Panc1 (cell line): Measurements from ENCODE around the gene SCAF1. TPM values are rescaled to one million over a fixed set of nuclear protein-coding genes. Genes with fewer than 3 reads are reported as not detected.

Experiments
- ATAC-seq: fragments of 200-7000 bp; cut with Tn5 transposase; 2 replicates; pipeline ENCODE4 v1.9.1; 2020; ENCODE audit warnings: mild to moderate bottlenecking, moderate library complexity
- BruUV-seq: library from RNA; stranded (reverse); fragments of 400-500 nt; replicated peaks from 2 replicates; lab custom pipeline; 2021; lab: Mats Ljungman, UMichigan
- CTCF ChIA-PET: fragments of 300-600 bp; sonication (Branson Sonifier 250); formaldehyde crosslinking; loops from one replicate; lab custom pipeline; 2022; ENCODE audit warnings: antibody characterized with exemption; lab: Charles Lee
- POLR2A ChIA-PET: fragments of 300-600 bp; sonication (Branson Sonifier 250); formaldehyde crosslinking; loops from one replicate; lab custom pipeline; 2022; ENCODE audit warnings: antibody characterized with exemption; lab: Charles Lee
- DNase-seq: peaks from one replicate; pipeline ENCODE4 v3.0.0-alpha.2; 2010; ENCODE audit warnings: low read depth, low spot score
- H3K27ac ChIP-seq: 2 replicates; pipeline ENCODE4 v1.5.1; 2011; ENCODE audit warnings: mild to moderate bottlenecking, low read length, inconsistent platforms
- H3K27me3 ChIP-seq: fragments of 200-500 bp; sonication (Bioruptor generic); 2 replicates; pipeline ENCODE4 v1.6.0; 2014; ENCODE audit warnings: low read length, inconsistent platforms; ENCODE audit not compliant: control insufficient read depth, insufficient read depth
- H3K36me3 ChIP-seq: fragments of 200-500 bp; sonication (Bioruptor generic); 2 replicates; pipeline ENCODE4 v1.5.1; 2014; ENCODE audit warnings: inconsistent platforms, mild to moderate bottlenecking, low read length, moderate library complexity; ENCODE audit not compliant: control insufficient read depth, insufficient read depth
- H3K4me1 ChIP-seq: 2 replicates; pipeline ENCODE4 v1.5.1; 2011; ENCODE audit warnings: inconsistent platforms, mild to moderate bottlenecking, low read length, moderate library complexity; ENCODE audit not compliant: control insufficient read depth, insufficient read depth
- H3K4me3 ChIP-seq, 2 experiments: 2 replicates each; pipeline ENCODE4 v1.5.1; 2011 to 2012; ENCODE audit warnings: low read depth in 2 of 2, low read length in 2 of 2, mild to moderate bottlenecking in 2 of 2, inconsistent platforms in 1 of 2, moderate library complexity in 1 of 2
- H3K9me3 ChIP-seq: fragments of 200-500 bp; sonication (Bioruptor generic); 2 replicates; pipeline ENCODE4 v1.5.1; 2014; ENCODE audit warnings: low read depth, mild to moderate bottlenecking, inconsistent platforms, low read length, moderate library complexity; ENCODE audit not compliant: control insufficient read depth, insufficient read depth
- CTCF ChIP-seq: fragments of 450-650 bp; IDR thresholded peaks from 2 replicates; pipeline ENCODE4 v1.5.1; 2017; ENCODE audit warnings: mild to moderate bottlenecking
- POLR2AphosphoS5 ChIP-seq: IDR thresholded peaks from 2 replicates; pipeline ENCODE4 v1.6.1; 2012; ENCODE audit warnings: mild to moderate bottlenecking, low read depth, low read length, moderate library complexity
- REST ChIP-seq, 2 experiments: IDR thresholded peaks; 2 replicates each; pipeline ENCODE4 v1.6.1; 2011 to 2012; ENCODE audit warnings: low read depth in 2 of 2, control low read depth in 1 of 2, low read length in 1 of 2, mild to moderate bottlenecking in 1 of 2, moderate library complexity in 1 of 2; ENCODE audit not compliant: insufficient read depth in 1 of 2
- SIN3A ChIP-seq: IDR thresholded peaks from 2 replicates; pipeline ENCODE4 v1.6.1; 2012; ENCODE audit warnings: low read depth, mild to moderate bottlenecking, low read length, moderate library complexity, borderline replicate concordance; ENCODE audit not compliant: insufficient read depth
- TCF7L2 ChIP-seq: IDR thresholded peaks from 2 replicates; pipeline ENCODE4 v1.6.1; 2011; ENCODE audit warnings: mild to moderate bottlenecking, low read depth, low read length, inconsistent platforms
- in situ Hi-C: cut with HindIII; loops from 2 replicates; pipeline ENCODE4 v1.10.0; 2016; ENCODE audit warnings: low sequenced_read_pairs, low pct_unique_long_range_greater_than_20kb
- intact Hi-C: fragments of 100-400 bp; cut with micrococcal nuclease; formaldehyde crosslinking; loops from one replicate; pipeline ENCODE4 v1.10.0; 2022; ENCODE audit not compliant: unreplicated experiment
- total RNA-seq: library from RNA; stranded (reverse); gene quantifications from one replicate; pipeline ENCODE4 v1.2.1, GENCODE V29; 2021; ENCODE audit not compliant: unreplicated experiment

The SCAF1 gene
- total RNA-seq, 1 experiment from 2014 or later, result 77.4 TPM

- DNase-seq (no peak), ATAC-seq (no peak)
- H3K4me3 ChIP-seq, result no peak overlapping the region
- ChIA-PET POLR2A (no interaction called here), CTCF (no interaction called here)
- no peak overlapping the region for H3K27ac ChIP-seq
- in situ Hi-C loops (no loop called here), intact Hi-C loops (no loop called here)
- H3K27me3 ChIP-seq, result no peaks in the 10 kb centered on the region
- TF ChIP-seq SIN3A (no peak), POLR2AphosphoS5 (no peak), REST (IDR thresholded peaks at IDR 0.05; ENCODE audit: insufficient read depth in 1 of 2, low read depth in 2 of 2, low read length in 1 of 2) (no peak), TCF7L2 (no peak), CTCF (no peak)
- no peaks in the 10 kb centered on the region for H3K36me3 ChIP-seq
- BruUV-seq, result no TSS peak
- H3K4me1 ChIP-seq, result no peaks in the 10 kb centered on the region
- no peaks in the 10 kb centered on the region for H3K9me3 ChIP-seq
Measured at GRCh38 chr19:49653466-49653806, 11.4 kb downstream of the SCAF1 start.

- no TSS peak for BruUV-seq
- TF ChIP-seq CTCF, result no peak
- no peaks in the 10 kb centered on the region for H3K4me1 ChIP-seq
- ChIA-PET POLR2A (no interaction called here), CTCF (no interaction called here)
- H3K4me3 ChIP-seq, result no peak overlapping the region
- H3K9me3 ChIP-seq, result no peaks in the 10 kb centered on the region
- no peaks in the 10 kb centered on the region for H3K36me3 ChIP-seq
- in situ Hi-C loops, result no loop called here
- no peaks in the 10 kb centered on the region for H3K27me3 ChIP-seq
- no peak for ATAC-seq
- no peak for DNase-seq
- no peak overlapping the region for H3K27ac ChIP-seq
- intact Hi-C loops, result no loop called here
Measured at GRCh38 chr19:49654581-49654980, 12.6 kb downstream of the SCAF1 start.
